GM23338 (cell line): ENCODE measurements around the gene SLC10A3. TPM values are rescaled to one million over a fixed set of nuclear protein-coding genes. Genes with fewer than 3 reads are reported as not detected.

Source experiments
- ATAC-seq: fragments of 200-7000 bp; cut with Tn5 transposase; 3 replicates; pipeline ENCODE4 v1.9.1; 2020
- DNase-seq: peaks from one replicate; pipeline ENCODE4 v3.0.0-alpha.2; 2015; ENCODE audit warnings: low spot score
- H2AFZ ChIP-seq: fragments of 200-600 bp; sonication (generic); 2 replicates; pipeline ENCODE4 v1.8.0; 2016; ENCODE audit warnings: antibody characterized with exemption, mild to moderate bottlenecking, moderate library complexity
- H3F3A ChIP-seq: fragments of 200-600 bp; sonication (generic); replicated peaks from 2 replicates; pipeline ENCODE4 v1.8.0; 2017; ENCODE audit warnings: antibody characterized with exemption, mixed run types, low read depth
- H3K27ac ChIP-seq: fragments of 200-600 bp; sonication (generic); 2 replicates; pipeline ENCODE4 v1.6.1; 2016; ENCODE audit warnings: low read depth
- H3K27me3 ChIP-seq: fragments of 200-600 bp; sonication (generic); 2 replicates; pipeline ENCODE4 v1.8.0; 2016; ENCODE audit warnings: mild to moderate bottlenecking, mixed run types, moderate library complexity; ENCODE audit not compliant: insufficient read depth
- H3K36me3 ChIP-seq: fragments of 200-600 bp; sonication (generic); 2 replicates; pipeline ENCODE4 v1.8.0; 2016; ENCODE audit warnings: mild to moderate bottlenecking; ENCODE audit not compliant: insufficient read depth
- H3K4me1 ChIP-seq: fragments of 200-600 bp; sonication (generic); 2 replicates; pipeline ENCODE4 v1.8.0; 2016; ENCODE audit warnings: mild to moderate bottlenecking, moderate library complexity; ENCODE audit not compliant: insufficient read depth
- H3K4me2 ChIP-seq: fragments of 200-600 bp; sonication (generic); 2 replicates; pipeline ENCODE4 v1.7.1; 2017; ENCODE audit warnings: mixed run types
- H3K4me3 ChIP-seq: fragments of 200-600 bp; sonication (generic); 2 replicates; pipeline ENCODE4 v1.6.1; 2016; ENCODE audit warnings: mixed run types
- H3K79me2 ChIP-seq: fragments of 200-600 bp; sonication (generic); replicated peaks from 2 replicates; pipeline ENCODE4 v1.8.0; 2017; ENCODE audit warnings: mild to moderate bottlenecking; ENCODE audit not compliant: insufficient read depth
- H3K9me2 ChIP-seq: fragments of 200-600 bp; sonication (generic); 2 replicates; pipeline ENCODE4 v1.8.0; 2017; ENCODE audit not compliant: insufficient read depth
- H4K20me1 ChIP-seq: fragments of 200-600 bp; sonication (generic); replicated peaks from 2 replicates; pipeline ENCODE4 v1.8.0; 2017; ENCODE audit warnings: mild to moderate bottlenecking; ENCODE audit not compliant: insufficient read depth
- H3K27ac Mint-ChIP-seq: 2 replicates; pipeline ENCODE4 v1.8.0; 2020; ENCODE audit warnings: inconsistent platforms, mild to moderate bottlenecking, moderate library complexity, mixed read lengths
- H3K27me3 Mint-ChIP-seq: 3 replicates; pipeline ENCODE4 v1.8.0; 2022; ENCODE audit warnings: low read depth, mild to moderate bottlenecking, moderate library complexity, mixed read lengths, inconsistent platforms; ENCODE audit not compliant: insufficient read depth, poor library complexity
- H3K36me3 Mint-ChIP-seq: 3 replicates; pipeline ENCODE4 v1.8.0; 2021; ENCODE audit warnings: low read depth, mild to moderate bottlenecking, inconsistent platforms, moderate library complexity, mixed read lengths
- H3K4me1 Mint-ChIP-seq: 3 replicates; pipeline ENCODE4 v1.8.0; 2020; ENCODE audit warnings: mild to moderate bottlenecking, inconsistent platforms, mixed read lengths
- H3K4me3 Mint-ChIP-seq: 3 replicates; pipeline ENCODE4 v1.8.0; 2021; ENCODE audit warnings: moderate library complexity, mild to moderate bottlenecking, inconsistent platforms, mixed read lengths
- H3K9me3 Mint-ChIP-seq: 3 replicates; pipeline ENCODE4 v1.8.0; 2020; ENCODE audit warnings: moderate library complexity, mild to moderate bottlenecking, inconsistent platforms, mixed read lengths
- CREB1 ChIP-seq: fragments of 250-450 bp; sonication (Bioruptor Pico); IDR thresholded peaks from 2 replicates; pipeline ENCODE4 v1.5.0; 2020; ENCODE audit warnings: low read depth, mild to moderate bottlenecking, moderate library complexity
- CTCF ChIP-seq, 2 experiments: fragments of 200-600 bp in 1 of 2; sonication (generic) in 1 of 2; conservative IDR thresholded peaks; 2 replicates each; pipeline versions ENCODE4 v1.5.1 to v1.6.1; 2016 to 2017; ENCODE audit warnings: antibody characterized with exemption in 2 of 2, low read depth in 2 of 2, mild to moderate bottlenecking in 2 of 2, moderate library complexity in 1 of 2
- ETS1 ChIP-seq: IDR thresholded peaks from 2 replicates; pipeline ENCODE4 v1.6.1; 2016; ENCODE audit warnings: antibody characterized with exemption
- EZH2 ChIP-seq: fragments of 200-600 bp; sonication (generic); IDR thresholded peaks from one replicate; pipeline ENCODE4 v1.8.0; 2017; ENCODE audit warnings: antibody characterized with exemption, mild to moderate bottlenecking, low read depth; ENCODE audit not compliant: unreplicated experiment
- EZH2phosphoT487 ChIP-seq: fragments of 200-600 bp; sonication (generic); IDR thresholded peaks from one replicate; pipeline ENCODE4 v1.8.1; 2018; ENCODE audit warnings: antibody characterized with exemption; ENCODE audit not compliant: unreplicated experiment
- JUNB ChIP-seq: IDR thresholded peaks from one replicate; pipeline ENCODE4 v1.6.1; 2016; ENCODE audit warnings: antibody characterized with exemption; ENCODE audit not compliant: unreplicated experiment
- NANOG ChIP-seq: IDR thresholded peaks from 2 replicates; pipeline ENCODE4 v1.6.1; 2016; ENCODE audit warnings: antibody characterized with exemption, borderline replicate concordance
- POLR2AphosphoS5 ChIP-seq: IDR thresholded peaks from 2 replicates; pipeline ENCODE4 v1.6.1; 2016; ENCODE audit warnings: antibody characterized with exemption, low read depth
- REST ChIP-seq: IDR thresholded peaks from one replicate; pipeline ENCODE4 v1.6.1; 2018; ENCODE audit warnings: antibody characterized with exemption; ENCODE audit not compliant: unreplicated experiment
- STAT1 ChIP-seq: IDR thresholded peaks from one replicate; pipeline ENCODE4 v1.6.1; 2016; ENCODE audit warnings: antibody characterized with exemption; ENCODE audit not compliant: unreplicated experiment
- ZNF114 ChIP-seq: fragments of 250-450 bp; sonication (Bioruptor Pico); IDR thresholded peaks from 2 replicates; pipeline ENCODE4 v1.5.0; 2020; ENCODE audit warnings: mild to moderate bottlenecking, moderate library complexity
- ZNF331 ChIP-seq: fragments of 250-450 bp; sonication (Bioruptor Pico); IDR thresholded peaks from 2 replicates; pipeline ENCODE4 v1.5.0; 2020; ENCODE audit warnings: low read depth, mild to moderate bottlenecking, moderate library complexity
- ZNF462 ChIP-seq: fragments of 250-450 bp; sonication (Bioruptor Pico); IDR thresholded peaks from 2 replicates; pipeline ENCODE4 v1.5.0; 2020; ENCODE audit warnings: mild to moderate bottlenecking, moderate library complexity
- polyA plus RNA-seq: library from polyadenylated mRNA; unstranded; fragments of >200 nt; fragmentation: Nextera tagmentation; extraction: Ambion mirVana; gene quantifications from 2 replicates; pipeline ENCODE4 v1.2.1, GENCODE V29; 2016
- total RNA-seq: library from RNA; depleted of rRNA; stranded (reverse); fragments of >200 nt; shearing (Covaris generic); gene quantifications from 2 replicates; pipeline ENCODE4 v1.2.3, GENCODE V29; 2014

SLC10A3 gene
- total and polyA plus RNA-seq, 2 experiments from 2014 or later = 7.6 to 17.6 TPM

GRCh38 chrX:154485150-154486051, 5.0 kb downstream of the SLC10A3 start:
- H3K4me3 Mint-ChIP-seq = peak overlapping the region; percentile 65
- Histone ChIP-seq H3K36me3 (no peaks in the 10 kb centered on the region), H3K4me3 (peak overlapping the region; percentile 56), H3K27me3 (no peaks in the 10 kb centered on the region), H3K9me2 (no peaks in the 10 kb centered on the region), H4K20me1 (no peaks in the 10 kb centered on the region; the same call in 1 of the 2 replicates), H3K79me2 (no peaks in the 10 kb centered on the region), H3F3A (no peaks in the 10 kb centered on the region), H3K4me1 (no peaks in the 10 kb centered on the region), H2AFZ (no peak overlapping the region), H3K27ac (no peak overlapping the region), H3K4me2 (peak overlapping the region; percentile 80)
- no peak overlapping the region for H3K27ac Mint-ChIP-seq
- TF ChIP-seq ZNF331 (CRISPR knock-in tag) (no peak), STAT1 (no peak), JUNB (no peak), EZH2phosphoT487 (no peak), POLR2AphosphoS5 (no peak), ZNF114 (CRISPR knock-in tag) (no peak), REST (no peak), EZH2 (no peak), ETS1 (no peak), CTCF (conservative IDR thresholded peaks at IDR 0.05; ENCODE audit: low read depth in 2 of 2) (no peak), CREB1 (CRISPR knock-in tag) (no peak), ZNF462 (CRISPR knock-in tag) (no peak), NANOG (no peak)
- H3K27me3 Mint-ChIP-seq = peaks cover 14% of the 10 kb centered on the region
- H3K36me3 Mint-ChIP-seq = peaks cover 5% of the 10 kb centered on the region; the same call in 2 of the 3 replicates
- no peaks in the 10 kb centered on the region for H3K9me3 Mint-ChIP-seq
- no peak; the same call in 2 of the 3 replicates for ATAC-seq
- peak; percentile 17 for DNase-seq
- H3K4me1 Mint-ChIP-seq = peaks cover 10% of the 10 kb centered on the region; the same call in 2 of the 3 replicates
